IMR-90 (cell line): Measurements from ENCODE around the gene ALG11. TPM values are rescaled to one million over a fixed set of nuclear protein-coding genes. Genes with fewer than 3 reads are reported as not detected.

ENCODE experiments used
- ATAC-seq: fragments of 200-7000 bp; cut with Tn5 transposase; 2 replicates; pipeline ENCODE4 v1.9.1; 2020; ENCODE audit warnings: low read depth, mild to moderate bottlenecking, moderate library complexity
- BruUV-seq: library from RNA; stranded (reverse); fragments of 400-500 nt; replicated peaks from 2 replicates; lab custom pipeline; 2021; lab: Mats Ljungman, UMichigan
- CTCF ChIA-PET: fragments of 300-600 bp; formaldehyde crosslinking; extraction: SDS; loops from one replicate; lab custom pipeline; 2021; ENCODE audit warnings: antibody characterized with exemption; lab: Yijun Ruan, JAX
- POLR2A ChIA-PET: fragments of 300-600 bp; sonication (Branson Sonifier 250); formaldehyde crosslinking; loops from one replicate; lab custom pipeline; 2022; ENCODE audit warnings: antibody characterized with exemption; ENCODE audit not compliant: unreplicated experiment; lab: Charles Lee
- DNase-seq: peaks from one replicate; pipeline ENCODE4 v3.0.0; 2013
- H2AFZ ChIP-seq: replicated peaks from 2 replicates; pipeline ENCODE3; 2013; ENCODE audit warnings: low read length, mild to moderate bottlenecking; ENCODE audit not compliant: poor library complexity
- H2AK5ac ChIP-seq: 2 replicates; pipeline ENCODE4 v1.6.1; 2013; ENCODE audit warnings: low read depth, low read length, inconsistent platforms
- H2AK9ac ChIP-seq: replicated peaks from 2 replicates; pipeline ENCODE3; 2013; ENCODE audit warnings: mild to moderate bottlenecking, low read depth, low read length, moderate library complexity; ENCODE audit not compliant: poor library complexity
- H2BK120ac ChIP-seq: 2 replicates; pipeline ENCODE4 v1.6.1; 2013; ENCODE audit warnings: low read depth, low read length, inconsistent platforms
- H2BK15ac ChIP-seq: 3 replicates; pipeline ENCODE4 v1.6.1; 2013; ENCODE audit warnings: low read depth, low read length, inconsistent platforms
- H2BK20ac ChIP-seq: 2 replicates; pipeline ENCODE4 v1.6.1; 2013; ENCODE audit warnings: low read depth, mild to moderate bottlenecking, inconsistent platforms, low read length, moderate library complexity
- H2BK5ac ChIP-seq: 2 replicates; pipeline ENCODE4 v1.6.1; 2013; ENCODE audit warnings: mild to moderate bottlenecking, low read depth, low read length, inconsistent platforms; ENCODE audit not compliant: poor library complexity, severe bottlenecking
- H3K14ac ChIP-seq: replicated peaks from 2 replicates; pipeline ENCODE4 v1.6.1; 2013; ENCODE audit warnings: low read depth, low read length, inconsistent platforms
- H3K18ac ChIP-seq: 2 replicates; pipeline ENCODE4 v1.6.1; 2013; ENCODE audit warnings: low read depth, low read length, control low read depth
- H3K23ac ChIP-seq: 2 replicates; pipeline ENCODE4 v1.6.1; 2013; ENCODE audit warnings: low read depth, low read length, inconsistent platforms
- H3K27ac ChIP-seq: 2 replicates; pipeline ENCODE4 v1.5.1; 2013; ENCODE audit warnings: mild to moderate bottlenecking, control low read depth, low read length; ENCODE audit not compliant: insufficient read depth
- H3K27me3 ChIP-seq: 2 replicates; pipeline ENCODE4 v1.6.1; 2013; ENCODE audit warnings: low read length; ENCODE audit not compliant: control insufficient read depth, insufficient read depth
- H3K36me3 ChIP-seq: 2 replicates; pipeline ENCODE4 v1.6.1; 2013; ENCODE audit warnings: low read length, mixed read lengths; ENCODE audit not compliant: control insufficient read depth, insufficient read depth
- H3K4ac ChIP-seq: 2 replicates; pipeline ENCODE4 v1.6.1; 2013; ENCODE audit warnings: low read depth, low read length, inconsistent platforms
- H3K4me1 ChIP-seq: 2 replicates; pipeline ENCODE4 v1.6.1; 2013; ENCODE audit warnings: low read length, mixed read lengths; ENCODE audit not compliant: control insufficient read depth, insufficient read depth
- H3K4me2 ChIP-seq: 2 replicates; pipeline ENCODE4 v1.6.1; 2013; ENCODE audit warnings: low read depth, mild to moderate bottlenecking, control low read depth, low read length, moderate library complexity
- H3K4me3 ChIP-seq: 2 replicates; pipeline ENCODE4 v1.5.1; 2013; ENCODE audit warnings: low read depth, mild to moderate bottlenecking, control low read depth, low read length, moderate library complexity; ENCODE audit not compliant: insufficient read depth
- H3K56ac ChIP-seq: 2 replicates; pipeline ENCODE4 v1.6.1; 2013; ENCODE audit warnings: low read length, inconsistent platforms; ENCODE audit not compliant: insufficient read depth; ENCODE audit errors: extremely low read depth
- H3K79me1 ChIP-seq, 2 experiments: 2 replicates each; pipeline ENCODE4 v1.6.1; 2013; ENCODE audit warnings: low read length in 2 of 2, inconsistent platforms in 1 of 2, low read depth in 1 of 2
- H3K9ac ChIP-seq: 2 replicates; pipeline ENCODE4 v1.6.1; 2013; ENCODE audit warnings: low read depth, low read length, control low read depth
- H3K9me1 ChIP-seq: 2 replicates; pipeline ENCODE4 v1.6.1; 2013; ENCODE audit warnings: low read length, inconsistent platforms; ENCODE audit not compliant: insufficient read depth
- H3K9me3 ChIP-seq: 2 replicates; pipeline ENCODE4 v1.6.1; 2013; ENCODE audit warnings: low read length; ENCODE audit not compliant: control insufficient read depth, insufficient read depth
- H4K20me1 ChIP-seq: 2 replicates; pipeline ENCODE4 v1.6.1; 2013; ENCODE audit warnings: low read length, inconsistent platforms; ENCODE audit not compliant: insufficient read depth
- H4K5ac ChIP-seq: 2 replicates; pipeline ENCODE4 v1.6.1; 2013; ENCODE audit warnings: mild to moderate bottlenecking, low read depth, low read length, control low read depth
- H4K8ac ChIP-seq, 2 experiments: 2 replicates each; pipeline ENCODE4 v1.6.1; 2013; ENCODE audit warnings: low read depth in 2 of 2, low read length in 2 of 2, control low read depth in 1 of 2, inconsistent platforms in 1 of 2
- H4K91ac ChIP-seq: 2 replicates; pipeline ENCODE4 v1.6.1; 2013; ENCODE audit warnings: low read depth, low read length, inconsistent platforms; ENCODE audit not compliant: insufficient read depth
- BHLHE40 ChIP-seq: fragments of 150-350 bp; IDR thresholded peaks from 2 replicates; pipeline ENCODE4 v1.6.1; 2016; ENCODE audit warnings: mild to moderate bottlenecking, low read depth, low read length
- CEBPB ChIP-seq: IDR thresholded peaks from 2 replicates; pipeline ENCODE4 v1.6.1; 2012; ENCODE audit warnings: low read depth, low read length, improper control_type of control experiment
- CHD1 ChIP-seq: IDR thresholded peaks from 2 replicates; pipeline ENCODE4 v1.6.1; 2012; ENCODE audit warnings: low read depth, low read length, improper control_type of control experiment
- FOS ChIP-seq: fragments of 150-350 bp; IDR thresholded peaks from 2 replicates; pipeline ENCODE4 v1.6.1; 2016; ENCODE audit warnings: low read depth, low read length
- MAFK ChIP-seq: IDR thresholded peaks from 2 replicates; pipeline ENCODE4 v1.6.1; 2012; ENCODE audit warnings: low read depth, low read length, improper control_type of control experiment
- MAZ ChIP-seq: IDR thresholded peaks from 2 replicates; pipeline ENCODE4 v1.6.1; 2012; ENCODE audit warnings: low read depth, mild to moderate bottlenecking, low read length, improper control_type of control experiment, moderate library complexity, borderline replicate concordance
- MXI1 ChIP-seq: IDR thresholded peaks from 2 replicates; pipeline ENCODE4 v1.6.1; 2012; ENCODE audit warnings: low read depth, mild to moderate bottlenecking, low read length, moderate library complexity, borderline replicate concordance
- NFE2L2 ChIP-seq: fragments of 150-350 bp; IDR thresholded peaks from 2 replicates; pipeline ENCODE4 v1.6.1; 2016; ENCODE audit warnings: low read depth, mild to moderate bottlenecking, low read length
- POLR2A ChIP-seq: IDR thresholded peaks from 2 replicates; pipeline ENCODE4 v1.6.1; 2012; ENCODE audit warnings: mild to moderate bottlenecking, low read depth, low read length
- RAD21 ChIP-seq: IDR thresholded peaks from 2 replicates; pipeline ENCODE4 v1.6.1; 2012; ENCODE audit warnings: low read length, improper control_type of control experiment
- RCOR1 ChIP-seq: IDR thresholded peaks from 2 replicates; pipeline ENCODE4 v1.6.1; 2012; ENCODE audit warnings: mild to moderate bottlenecking, low read length, improper control_type of control experiment; ENCODE audit not compliant: insufficient replicate concordance
- RFX5 ChIP-seq: IDR thresholded peaks from 2 replicates; pipeline ENCODE4 v1.8.0; 2012; ENCODE audit warnings: low read depth, mild to moderate bottlenecking, low read length, moderate library complexity
- SMC3 ChIP-seq: fragments of 150-350 bp; IDR thresholded peaks from 2 replicates; pipeline ENCODE4 v1.6.1; 2016; ENCODE audit warnings: low read depth, mild to moderate bottlenecking, antibody characterized with exemption, low read length, moderate library complexity
- USF2 ChIP-seq: fragments of 150-350 bp; IDR thresholded peaks from 2 replicates; pipeline ENCODE4 v1.6.1; 2017; ENCODE audit warnings: mild to moderate bottlenecking, antibody characterized with exemption, low read length, low read depth
- WGBS, 2 experiments: methylation state at CpG; one replicate each; pipeline versions ENCODE4 v1.1.5 to v1.1.7; 2013; ENCODE audit warnings: missing lambda C conversion rate in 2 of 2; ENCODE audit not compliant: insufficient read length in 1 of 2; ENCODE audit errors: extremely low coverage in 2 of 2; 5-methylcytosine and 5-hydroxymethylcytosine counted together
- dilution Hi-C: fragments of 300-500 bp; cut with HindIII; formaldehyde crosslinking; loops from one replicate; pipeline ENCODE4 v1.14.3; 2018; ENCODE audit warnings: low sequenced_read_pairs; ENCODE audit not compliant: unreplicated experiment
- in situ Hi-C: fragments of 300-500 bp; cut with MboI; formaldehyde crosslinking; loops from 3 replicates; pipeline ENCODE4 v1.14.3; 2019; ENCODE audit warnings: low sequenced_read_pairs, inconsistent platforms, mixed read lengths
- intact Hi-C: fragments of 100-400 bp; cut with micrococcal nuclease; formaldehyde crosslinking; loops from 2 replicates; pipeline ENCODE4 v1.10.0; 2022
- polyA plus RNA-seq, 3 experiments: library from polyadenylated mRNA; depleted of rRNA; stranded (reverse); fragments of >200 nt; gene quantifications; 2 replicates each; pipeline ENCODE4 v1.2.3, GENCODE V29; 2012; ENCODE audit warnings: low replicate concordance in 1 of 3
- total RNA-seq: library from RNA; depleted of rRNA; stranded (reverse); fragments of >200 nt; gene quantifications from 2 replicates; pipeline ENCODE4 v1.2.3, GENCODE V29; 2012
- TF ChIP-seq, protein P1 (sequence below): fragments of 150-350 bp; IDR thresholded peaks from 2 replicates; pipeline ENCODE4 v1.6.1; 2016; ENCODE audit warnings: low read depth, mild to moderate bottlenecking, low read length, moderate library complexity, borderline replicate concordance
- TF ChIP-seq, protein P2 (sequence below): conservative IDR thresholded peaks from 2 replicates; pipeline ENCODE4 v1.5.1; 2012; ENCODE audit warnings: mild to moderate bottlenecking, low read depth, low read length, improper control_type of control experiment

Gene ALG11
- total and polyA plus RNA-seq, 2 of the 4 experiments (the other 2 are of a cell fraction), result 10.0 to 12.7 TPM

GRCh38 chr13:52036037-52036436 lies 23.8 kb downstream of the ALG11 start:
- no peak overlapping the region for H4K5ac ChIP-seq
- no peak overlapping the region for H3K14ac ChIP-seq
- H3K4me1 ChIP-seq, result no peaks in the 10 kb centered on the region
- no peak for DNase-seq
- H2BK120ac ChIP-seq, result no peak overlapping the region
- H2AK9ac ChIP-seq, result no peak overlapping the region
- no peak overlapping the region for H3K4me2 ChIP-seq
- ATAC-seq, result no peak
- H3K9me3 ChIP-seq, result no peaks in the 10 kb centered on the region
- intact Hi-C loops (no loop called here), in situ Hi-C loops (no loop called here), dilution Hi-C loops (no loop called here)
- no peak overlapping the region for H3K23ac ChIP-seq
- no peaks in the 10 kb centered on the region for H3K9me1 ChIP-seq
- H3K18ac ChIP-seq, result no peak overlapping the region
- H2BK5ac ChIP-seq, result no peak overlapping the region
- no peaks in the 10 kb centered on the region for H3K27me3 ChIP-seq
- no peak overlapping the region for H3K4ac ChIP-seq
- ChIA-PET POLR2A (no interaction called here), CTCF (no interaction called here)
- H3K9ac ChIP-seq, result no peak overlapping the region
- H2AFZ ChIP-seq, result no peak overlapping the region
- H3K56ac ChIP-seq, result no peak overlapping the region
- no peak overlapping the region for H2BK20ac ChIP-seq
- H3K79me1 ChIP-seq, result peaks cover 5 to 7% of the 10 kb centered on the region in 2 experiments; a peak in 1 of 4 replicates
- H4K91ac ChIP-seq, result no peak overlapping the region
- no peak overlapping the region for H3K27ac ChIP-seq
- no peak overlapping the region for H3K4me3 ChIP-seq
- no peak overlapping the region for H2AK5ac ChIP-seq
- TF ChIP-seq RFX5, result no peak
- TF ChIP-seq RAD21, result no peak
- no peak for TF ChIP-seq BHLHE40
- TF ChIP-seq MAZ, result no peak
- TF ChIP-seq, protein P1, sequence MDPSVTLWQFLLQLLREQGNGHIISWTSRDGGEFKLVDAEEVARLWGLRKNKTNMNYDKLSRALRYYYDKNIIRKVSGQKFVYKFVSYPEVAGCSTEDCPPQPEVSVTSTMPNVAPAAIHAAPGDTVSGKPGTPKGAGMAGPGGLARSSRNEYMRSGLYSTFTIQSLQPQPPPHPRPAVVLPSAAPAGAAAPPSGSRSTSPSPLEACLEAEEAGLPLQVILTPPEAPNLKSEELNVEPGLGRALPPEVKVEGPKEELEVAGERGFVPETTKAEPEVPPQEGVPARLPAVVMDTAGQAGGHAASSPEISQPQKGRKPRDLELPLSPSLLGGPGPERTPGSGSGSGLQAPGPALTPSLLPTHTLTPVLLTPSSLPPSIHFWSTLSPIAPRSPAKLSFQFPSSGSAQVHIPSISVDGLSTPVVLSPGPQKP, result no peak
- no peak for TF ChIP-seq POLR2A
- no peak for TF ChIP-seq MAFK
- no peak for TF ChIP-seq SMC3
- no peak for TF ChIP-seq FOS
- TF ChIP-seq NFE2L2, result no peak
- TF ChIP-seq USF2, result no peak
- TF ChIP-seq, protein P2, sequence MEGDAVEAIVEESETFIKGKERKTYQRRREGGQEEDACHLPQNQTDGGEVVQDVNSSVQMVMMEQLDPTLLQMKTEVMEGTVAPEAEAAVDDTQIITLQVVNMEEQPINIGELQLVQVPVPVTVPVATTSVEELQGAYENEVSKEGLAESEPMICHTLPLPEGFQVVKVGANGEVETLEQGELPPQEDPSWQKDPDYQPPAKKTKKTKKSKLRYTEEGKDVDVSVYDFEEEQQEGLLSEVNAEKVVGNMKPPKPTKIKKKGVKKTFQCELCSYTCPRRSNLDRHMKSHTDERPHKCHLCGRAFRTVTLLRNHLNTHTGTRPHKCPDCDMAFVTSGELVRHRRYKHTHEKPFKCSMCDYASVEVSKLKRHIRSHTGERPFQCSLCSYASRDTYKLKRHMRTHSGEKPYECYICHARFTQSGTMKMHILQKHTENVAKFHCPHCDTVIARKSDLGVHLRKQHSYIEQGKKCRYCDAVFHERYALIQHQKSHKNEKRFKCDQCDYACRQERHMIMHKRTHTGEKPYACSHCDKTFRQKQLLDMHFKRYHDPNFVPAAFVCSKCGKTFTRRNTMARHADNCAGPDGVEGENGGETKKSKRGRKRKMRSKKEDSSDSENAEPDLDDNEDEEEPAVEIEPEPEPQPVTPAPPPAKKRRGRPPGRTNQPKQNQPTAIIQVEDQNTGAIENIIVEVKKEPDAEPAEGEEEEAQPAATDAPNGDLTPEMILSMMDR, result no peak
- TF ChIP-seq CHD1, result no peak
- TF ChIP-seq RCOR1, result no peak
- no peak for TF ChIP-seq MXI1
- no peak for TF ChIP-seq CEBPB
- H2BK15ac ChIP-seq, result no peak overlapping the region
- H3K36me3 ChIP-seq, result no peaks in the 10 kb centered on the region
- WGBS, 2 experiments, result 89% methylated on average over 1 of the region's 1 CpG; no CpG with 5 or more reads in 1 of the 2 experiments
- BruUV-seq, result no TSS peak
- no peaks in the 10 kb centered on the region; the same call in 1 of the 2 replicates for H4K20me1 ChIP-seq
- H4K8ac ChIP-seq, result no peak overlapping the region
